ENCODE results near the gene TUB. TPM values are rescaled to one million over a fixed set of nuclear protein-coding genes. Genes with fewer than 3 reads are reported as not detected.

The TUB gene
- total and polyA plus RNA-seq, 2 of the 13 experiments (the other 11 are each of a cell fraction or from before 2014, with no cell fraction given) = 4.3 to 5.6 TPM

DNA sequence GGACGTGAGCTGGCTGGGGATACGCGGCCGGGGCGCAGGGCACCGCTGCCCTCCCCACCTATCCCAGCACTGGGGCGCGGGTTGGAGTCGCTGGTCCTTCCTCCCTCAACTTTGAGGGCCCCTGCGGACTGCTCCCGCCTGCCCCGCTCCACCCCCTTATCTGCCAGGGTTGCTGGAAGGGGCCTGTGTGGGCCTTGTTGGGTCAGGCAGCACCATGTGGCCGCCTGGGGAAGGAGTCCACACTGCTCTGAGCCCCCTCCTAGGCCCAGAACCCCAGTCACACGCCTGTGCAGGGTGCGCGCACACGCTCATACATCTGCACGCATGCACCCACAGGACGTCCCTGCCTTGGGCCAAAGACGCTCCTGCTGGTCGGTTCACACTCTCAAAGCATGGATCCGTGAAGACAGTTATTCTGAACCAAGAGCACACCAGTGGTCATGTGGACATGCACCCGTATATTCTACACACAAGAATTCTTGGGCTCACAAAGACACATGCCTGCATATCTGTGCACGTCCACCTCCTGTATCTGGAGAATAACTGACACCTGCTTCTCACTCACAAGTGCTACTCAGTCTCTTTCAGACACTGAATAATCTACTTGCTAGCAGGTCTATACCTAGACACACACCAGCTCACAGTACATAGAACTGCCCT lies 710 bp downstream of the TUB start (continued):
- no peak for TF ChIP-seq ZFP36 (IDR thresholded peaks at IDR 0.05; ENCODE audit: borderline replicate concordance, low read depth, low read length, partially characterized antibody)
- no peak for TF ChIP-seq RFX1 (IDR thresholded peaks at IDR 0.05)
- TF ChIP-seq, protein P1, sequence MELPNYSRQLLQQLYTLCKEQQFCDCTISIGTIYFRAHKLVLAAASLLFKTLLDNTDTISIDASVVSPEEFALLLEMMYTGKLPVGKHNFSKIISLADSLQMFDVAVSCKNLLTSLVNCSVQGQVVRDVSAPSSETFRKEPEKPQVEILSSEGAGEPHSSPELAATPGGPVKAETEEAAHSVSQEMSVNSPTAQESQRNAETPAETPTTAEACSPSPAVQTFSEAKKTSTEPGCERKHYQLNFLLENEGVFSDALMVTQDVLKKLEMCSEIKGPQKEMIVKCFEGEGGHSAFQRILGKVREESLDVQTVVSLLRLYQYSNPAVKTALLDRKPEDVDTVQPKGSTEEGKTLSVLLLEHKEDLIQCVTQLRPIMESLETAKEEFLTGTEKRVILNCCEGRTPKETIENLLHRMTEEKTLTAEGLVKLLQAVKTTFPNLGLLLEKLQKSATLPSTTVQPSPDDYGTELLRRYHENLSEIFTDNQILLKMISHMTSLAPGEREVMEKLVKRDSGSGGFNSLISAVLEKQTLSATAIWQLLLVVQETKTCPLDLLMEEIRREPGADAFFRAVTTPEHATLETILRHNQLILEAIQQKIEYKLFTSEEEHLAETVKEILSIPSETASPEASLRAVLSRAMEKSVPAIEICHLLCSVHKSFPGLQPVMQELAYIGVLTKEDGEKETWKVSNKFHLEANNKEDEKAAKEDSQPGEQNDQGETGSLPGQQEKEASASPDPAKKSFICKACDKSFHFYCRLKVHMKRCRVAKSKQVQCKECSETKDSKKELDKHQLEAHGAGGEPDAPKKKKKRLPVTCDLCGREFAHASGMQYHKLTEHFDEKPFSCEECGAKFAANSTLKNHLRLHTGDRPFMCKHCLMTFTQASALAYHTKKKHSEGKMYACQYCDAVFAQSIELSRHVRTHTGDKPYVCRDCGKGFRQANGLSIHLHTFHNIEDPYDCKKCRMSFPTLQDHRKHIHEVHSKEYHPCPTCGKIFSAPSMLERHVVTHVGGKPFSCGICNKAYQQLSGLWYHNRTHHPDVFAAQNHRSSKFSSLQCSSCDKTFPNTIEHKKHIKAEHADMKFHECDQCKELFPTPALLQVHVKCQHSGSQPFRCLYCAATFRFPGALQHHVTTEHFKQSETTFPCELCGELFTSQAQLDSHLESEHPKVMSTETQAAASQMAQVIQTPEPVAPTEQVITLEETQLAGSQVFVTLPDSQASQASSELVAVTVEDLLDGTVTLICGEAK (IDR thresholded peaks at IDR 0.05) = no peak
- TF ChIP-seq, protein P1 (CRISPR knock-in tag; IDR thresholded peaks at IDR 0.05) = peak; percentile 35; the same call in 1 of the 2 replicates
- no peak for TF ChIP-seq HHEX (CRISPR knock-in tag; IDR thresholded peaks at IDR 0.05)
- TF ChIP-seq, protein P2, sequence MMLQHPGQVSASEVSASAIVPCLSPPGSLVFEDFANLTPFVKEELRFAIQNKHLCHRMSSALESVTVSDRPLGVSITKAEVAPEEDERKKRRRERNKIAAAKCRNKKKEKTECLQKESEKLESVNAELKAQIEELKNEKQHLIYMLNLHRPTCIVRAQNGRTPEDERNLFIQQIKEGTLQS (CRISPR knock-in tag; IDR thresholded peaks at IDR 0.05) = no peak
- no peak for TF ChIP-seq SMC3 (IDR thresholded peaks at IDR 0.05; ENCODE audit: low read length)
- TF ChIP-seq KLF13 (CRISPR knock-in tag; IDR thresholded peaks at IDR 0.05) = no peak
- TF ChIP-seq ZC3H13 (CRISPR knock-in tag; IDR thresholded peaks at IDR 0.05) = no peak
- TF ChIP-seq RNF2 (conservative IDR thresholded peaks at IDR 0.05; ENCODE audit: low read depth) = no peak
- TF ChIP-seq MAZ (IDR thresholded peaks at IDR 0.05; ENCODE audit: borderline replicate concordance, low read depth, low read length) = no peak
- TF ChIP-seq MAZ (CRISPR knock-in tag; IDR thresholded peaks at IDR 0.05; ENCODE audit: low read depth) = 0 out of 2 replicates have a peak, but pooled peaks have one; percentile 44
- TF ChIP-seq ZNF501 (CRISPR knock-in tag; IDR thresholded peaks at IDR 0.05) = no peak
- TF ChIP-seq, protein P3, sequence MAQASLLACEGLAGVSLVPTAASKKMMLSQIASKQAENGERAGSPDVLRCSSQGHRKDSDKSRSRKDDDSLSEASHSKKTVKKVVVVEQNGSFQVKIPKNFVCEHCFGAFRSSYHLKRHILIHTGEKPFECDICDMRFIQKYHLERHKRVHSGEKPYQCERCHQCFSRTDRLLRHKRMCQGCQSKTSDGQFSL (CRISPR knock-in tag; IDR thresholded peaks at IDR 0.05) = no peak
- peak; percentile 49; the same call in 1 of the 2 replicates for TF ChIP-seq DMAP1 (CRISPR knock-in tag; IDR thresholded peaks at IDR 0.05)
- TF ChIP-seq, protein P4, sequence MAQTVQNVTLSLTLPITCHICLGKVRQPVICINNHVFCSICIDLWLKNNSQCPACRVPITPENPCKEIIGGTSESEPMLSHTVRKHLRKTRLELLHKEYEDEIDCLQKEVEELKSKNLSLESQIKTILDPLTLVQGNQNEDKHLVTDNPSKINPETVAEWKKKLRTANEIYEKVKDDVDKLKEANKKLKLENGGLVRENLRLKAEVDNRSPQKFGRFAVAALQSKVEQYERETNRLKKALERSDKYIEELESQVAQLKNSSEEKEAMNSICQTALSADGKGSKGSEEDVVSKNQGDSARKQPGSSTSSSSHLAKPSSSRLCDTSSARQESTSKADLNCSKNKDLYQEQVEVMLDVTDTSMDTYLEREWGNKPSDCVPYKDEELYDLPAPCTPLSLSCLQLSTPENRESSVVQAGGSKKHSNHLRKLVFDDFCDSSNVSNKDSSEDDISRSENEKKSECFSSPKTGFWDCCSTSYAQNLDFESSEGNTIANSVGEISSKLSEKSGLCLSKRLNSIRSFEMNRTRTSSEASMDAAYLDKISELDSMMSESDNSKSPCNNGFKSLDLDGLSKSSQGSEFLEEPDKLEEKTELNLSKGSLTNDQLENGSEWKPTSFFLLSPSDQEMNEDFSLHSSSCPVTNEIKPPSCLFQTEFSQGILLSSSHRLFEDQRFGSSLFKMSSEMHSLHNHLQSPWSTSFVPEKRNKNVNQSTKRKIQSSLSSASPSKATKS (CRISPR knock-in tag; IDR thresholded peaks at IDR 0.05) = no peak
- no peak for TF ChIP-seq KMT2A (CRISPR knock-in tag; IDR thresholded peaks at IDR 0.05)
- 0 out of 2 replicates have a peak, but pooled peaks have one; percentile 24 for TF ChIP-seq NRL (CRISPR knock-in tag; IDR thresholded peaks at IDR 0.05; ENCODE audit: borderline replicate concordance)
- TF ChIP-seq NFIB (CRISPR knock-in tag; IDR thresholded peaks at IDR 0.05; ENCODE audit: borderline replicate concordance) = no peak
- no peak for TF ChIP-seq ZNF432 (CRISPR knock-in tag; IDR thresholded peaks at IDR 0.05; ENCODE audit: borderline replicate concordance)

All from HepG2 (cell line).